Lower lobe of right lung (tissue), 2 donors: ENCODE measurements around the gene HPS4. TPM values are rescaled to one million over a fixed set of nuclear protein-coding genes. Genes with fewer than 3 reads are reported as not detected.

Source experiments
- ATAC-seq, 2 donors: fragments of 200-7000 bp; cut with Tn5 transposase; one replicate each; pipeline ENCODE4 v1.9.1; 2020 to 2022; ENCODE audit warnings: mild to moderate bottlenecking in 2 of 2, moderate library complexity in 2 of 2
- DNase-seq: peaks from one replicate; pipeline ENCODE4 v3.0.0-alpha.2; 2020
- H3K27ac ChIP-seq: fragments of 200-600 bp; one replicate; pipeline ENCODE4 v1.8.0; 2022
- H3K27me3 ChIP-seq: fragments of 200-600 bp; one replicate; pipeline ENCODE4 v1.8.0; 2022; ENCODE audit warnings: low read depth
- H3K36me3 ChIP-seq: fragments of 200-600 bp; one replicate; pipeline ENCODE4 v1.8.0; 2022; ENCODE audit warnings: mild to moderate bottlenecking
- H3K4me1 ChIP-seq: fragments of 200-600 bp; one replicate; pipeline ENCODE4 v1.8.0; 2022
- H3K4me3 ChIP-seq: fragments of 200-600 bp; one replicate; pipeline ENCODE4 v1.8.0; 2022; ENCODE audit warnings: mild to moderate bottlenecking
- H3K9me3 ChIP-seq: fragments of 200-600 bp; one replicate; pipeline ENCODE4 v1.8.0; 2022
- intact Hi-C: fragments of 100-400 bp; cut with DNase I; formaldehyde crosslinking; loops from one replicate; pipeline ENCODE4 v1.11.0; 2022
- total RNA-seq: library from RNA; stranded (reverse); fragmentation: NEBNext Ultra II Directional; extraction: Animal tissue kit (Norgen Biotek cat#: 25700); gene quantifications from one replicate; pipeline ENCODE4 v1.2.1, GENCODE V29; 2021
- TF ChIP-seq, protein P1 (sequence below): fragments of 200-600 bp; IDR thresholded peaks from one replicate; pipeline ENCODE4 v1.8.0; 2022; ENCODE audit warnings: antibody characterized with exemption, mild to moderate bottlenecking
- donor health status: DM: no; HTN: yes; CAD: no; lungs with severe emphysema.

Gene HPS4
- total RNA-seq, 1 donor from 2014 or later, result 39.8 TPM

DNA sequence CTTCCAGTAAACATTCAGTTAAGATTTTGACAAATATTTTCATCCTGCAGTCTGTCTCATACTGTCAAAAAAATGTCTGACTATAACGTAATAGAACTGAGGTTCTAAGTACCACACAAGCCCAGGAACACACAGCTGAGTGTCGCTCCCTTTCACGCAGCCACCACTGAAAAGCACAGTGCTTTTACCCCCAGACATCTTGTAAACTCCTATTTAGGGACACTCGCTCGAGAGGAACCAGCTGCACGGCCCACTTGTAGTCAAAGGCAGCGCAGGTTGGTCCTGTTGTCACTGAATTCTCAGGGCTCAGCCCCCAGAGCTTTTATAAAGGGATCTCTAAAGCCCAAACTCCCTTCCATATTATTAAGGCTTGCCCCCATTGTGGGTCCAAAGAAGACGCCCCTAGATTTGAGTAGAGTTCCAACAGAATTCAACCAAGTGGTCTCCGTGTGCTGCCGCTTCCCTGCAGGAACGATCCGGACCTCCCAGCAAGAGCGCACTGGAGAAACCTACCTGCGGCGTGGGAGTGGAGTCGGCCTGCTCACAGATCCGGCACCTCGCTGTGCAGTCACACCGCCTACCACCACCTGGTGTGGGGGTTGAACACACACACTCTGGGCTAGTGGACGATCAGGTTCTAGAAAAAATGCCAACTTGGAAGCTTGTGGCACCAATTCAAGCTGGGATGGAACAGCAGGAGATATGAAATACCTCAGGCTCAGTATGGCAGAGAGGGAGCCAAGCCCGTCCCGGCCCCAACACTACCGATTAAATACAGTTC is 31.2 kb downstream of the HPS4 start:
- no peak for ATAC-seq
- H3K9me3 ChIP-seq, result no peaks in the 10 kb centered on the region
- no peak for DNase-seq
- H3K4me3 ChIP-seq, result no peak overlapping the region
- intact Hi-C loops, result no loop called here
- no peaks in the 10 kb centered on the region for H3K27me3 ChIP-seq
- H3K27ac ChIP-seq, result no peak overlapping the region
- TF ChIP-seq, protein P1, sequence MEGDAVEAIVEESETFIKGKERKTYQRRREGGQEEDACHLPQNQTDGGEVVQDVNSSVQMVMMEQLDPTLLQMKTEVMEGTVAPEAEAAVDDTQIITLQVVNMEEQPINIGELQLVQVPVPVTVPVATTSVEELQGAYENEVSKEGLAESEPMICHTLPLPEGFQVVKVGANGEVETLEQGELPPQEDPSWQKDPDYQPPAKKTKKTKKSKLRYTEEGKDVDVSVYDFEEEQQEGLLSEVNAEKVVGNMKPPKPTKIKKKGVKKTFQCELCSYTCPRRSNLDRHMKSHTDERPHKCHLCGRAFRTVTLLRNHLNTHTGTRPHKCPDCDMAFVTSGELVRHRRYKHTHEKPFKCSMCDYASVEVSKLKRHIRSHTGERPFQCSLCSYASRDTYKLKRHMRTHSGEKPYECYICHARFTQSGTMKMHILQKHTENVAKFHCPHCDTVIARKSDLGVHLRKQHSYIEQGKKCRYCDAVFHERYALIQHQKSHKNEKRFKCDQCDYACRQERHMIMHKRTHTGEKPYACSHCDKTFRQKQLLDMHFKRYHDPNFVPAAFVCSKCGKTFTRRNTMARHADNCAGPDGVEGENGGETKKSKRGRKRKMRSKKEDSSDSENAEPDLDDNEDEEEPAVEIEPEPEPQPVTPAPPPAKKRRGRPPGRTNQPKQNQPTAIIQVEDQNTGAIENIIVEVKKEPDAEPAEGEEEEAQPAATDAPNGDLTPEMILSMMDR, result no peak
- H3K4me1 ChIP-seq, result no peaks in the 10 kb centered on the region
- H3K36me3 ChIP-seq, result peaks cover 63% of the 10 kb centered on the region

DNA sequence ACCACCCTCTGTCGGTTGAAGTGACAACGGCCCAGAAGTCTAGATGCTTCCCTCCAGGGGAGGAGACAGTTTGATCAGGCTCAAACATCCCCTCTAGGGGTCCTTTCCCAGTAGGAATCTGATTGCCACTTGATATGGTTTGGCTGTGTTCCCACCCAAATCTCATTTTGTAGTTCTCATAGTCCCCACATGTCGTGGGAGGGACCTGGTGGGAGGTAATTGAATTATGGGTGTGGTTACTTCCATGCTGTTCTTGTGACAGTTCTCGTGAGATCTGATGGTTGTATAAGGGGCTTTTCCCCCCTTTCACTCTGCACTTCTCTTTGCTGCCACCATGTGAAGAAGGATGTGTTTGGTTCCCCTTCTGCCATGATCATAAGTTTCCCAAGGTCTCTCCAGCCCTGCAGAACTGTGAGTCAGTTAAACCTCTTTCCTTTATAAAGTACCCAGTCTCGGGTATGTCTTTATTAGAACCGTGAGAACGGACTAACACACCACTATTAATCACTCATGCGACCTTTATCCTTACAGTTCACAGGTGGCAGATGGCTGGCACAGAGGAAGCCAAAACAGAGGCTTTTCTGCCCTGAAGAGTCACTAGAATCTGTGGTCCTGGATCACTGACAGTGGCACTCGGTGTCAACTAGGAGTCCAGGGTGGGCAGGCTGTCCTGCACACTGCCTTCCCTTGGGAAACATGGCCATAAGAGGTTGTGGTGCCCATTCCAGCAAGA is 33.0 kb downstream of the HPS4 start:
- no peak for DNase-seq
- ATAC-seq, result no peak
- Histone ChIP-seq H3K4me1 (no peaks in the 10 kb centered on the region), H3K4me3 (no peak overlapping the region), H3K27me3 (no peaks in the 10 kb centered on the region), H3K9me3 (no peaks in the 10 kb centered on the region), H3K36me3 (peaks cover 45% of the 10 kb centered on the region), H3K27ac (no peak overlapping the region)
- intact Hi-C loops, result no loop called here
- TF ChIP-seq, protein P1, result no peak

GRCh38 chr22:26448941-26449340 is 34.6 kb downstream of the HPS4 start:
- no peaks in the 10 kb centered on the region for H3K27me3 ChIP-seq
- TF ChIP-seq, protein P1, result no peak
- peaks cover 38% of the 10 kb centered on the region for H3K36me3 ChIP-seq
- intact Hi-C loops, result no loop called here
- no peak overlapping the region for H3K4me3 ChIP-seq
- H3K9me3 ChIP-seq, result no peaks in the 10 kb centered on the region
- H3K27ac ChIP-seq, result no peak overlapping the region
- no peaks in the 10 kb centered on the region for H3K4me1 ChIP-seq
- no peak for DNase-seq
- ATAC-seq, result no peak

DNA sequence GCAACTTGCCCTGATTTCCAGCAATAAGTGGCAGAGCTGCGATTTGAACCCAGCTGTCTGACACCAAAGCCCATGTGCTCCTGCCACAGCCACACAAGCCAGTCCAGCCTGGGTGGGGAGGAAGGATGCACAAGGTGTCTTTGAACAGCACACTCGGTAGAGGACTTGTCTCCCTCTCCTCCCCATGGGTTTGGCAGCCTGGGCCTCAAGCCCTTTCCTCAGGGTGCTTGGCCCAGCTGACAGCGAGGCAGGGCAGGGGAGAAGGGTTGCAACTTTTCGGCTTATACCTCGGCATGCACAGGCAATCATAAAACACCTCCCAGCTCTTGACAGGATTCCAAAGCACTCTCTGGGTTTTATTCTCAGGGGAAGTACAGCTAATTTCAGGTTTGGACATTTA is 35.2 kb downstream of the HPS4 start:
- TF ChIP-seq, protein P1, result no peak
- H3K36me3 ChIP-seq, result peaks cover 32% of the 10 kb centered on the region
- no peak overlapping the region for H3K4me3 ChIP-seq
- ATAC-seq (no peak), DNase-seq (no peak)
- no peaks in the 10 kb centered on the region for H3K9me3 ChIP-seq
- H3K27me3 ChIP-seq, result no peaks in the 10 kb centered on the region
- no peak overlapping the region for H3K27ac ChIP-seq
- no peaks in the 10 kb centered on the region for H3K4me1 ChIP-seq
- intact Hi-C loops, result no loop called here

DNA sequence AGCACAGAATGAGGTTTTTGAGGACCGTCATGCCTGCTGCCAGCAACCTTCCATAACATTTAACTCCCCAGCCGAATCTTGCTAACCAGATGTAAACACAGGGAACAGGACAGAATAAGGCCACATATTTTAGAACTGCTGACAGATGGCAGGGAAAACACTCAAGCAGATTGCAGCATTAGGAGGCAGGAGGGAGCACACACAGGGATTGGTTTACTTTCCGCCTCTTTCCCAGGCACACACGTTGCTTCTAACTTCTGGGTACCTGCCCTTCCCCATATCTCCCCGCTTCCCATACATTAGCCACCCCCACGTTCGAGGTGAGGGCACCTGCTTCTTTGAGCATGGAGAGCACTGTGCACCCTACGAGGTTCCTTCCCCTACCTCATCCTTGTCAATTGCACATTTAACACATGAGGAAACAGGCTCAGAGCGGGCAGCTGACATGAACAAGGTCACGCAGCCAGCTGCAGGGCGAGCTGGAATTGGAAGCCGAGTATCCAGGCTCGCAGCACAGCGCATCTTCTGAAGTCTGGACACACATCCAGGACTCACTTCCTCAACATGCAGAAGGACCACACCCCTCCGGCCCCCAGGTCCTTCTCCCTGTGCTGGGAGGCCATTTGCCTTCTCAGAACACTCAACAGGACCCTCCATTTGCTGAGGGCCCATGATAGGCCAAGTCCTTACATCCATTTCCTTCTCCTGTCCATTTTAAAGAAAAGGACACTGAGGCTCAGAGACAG is 35.8 kb downstream of the HPS4 start:
- no peaks in the 10 kb centered on the region for H3K9me3 ChIP-seq
- no peak overlapping the region for H3K4me3 ChIP-seq
- TF ChIP-seq, protein P1, result no peak
- ATAC-seq (no peak), DNase-seq (no peak)
- H3K4me1 ChIP-seq, result no peaks in the 10 kb centered on the region
- no peak overlapping the region for H3K27ac ChIP-seq
- intact Hi-C loops, result no loop called here
- H3K36me3 ChIP-seq, result peaks cover 26% of the 10 kb centered on the region
- no peaks in the 10 kb centered on the region for H3K27me3 ChIP-seq
